Natural killer cell (primary cell): ENCODE results near the gene TMED1. TPM values are rescaled to one million over a fixed set of nuclear protein-coding genes. Genes with fewer than 3 reads are reported as not detected.

ENCODE experiments used
- ATAC-seq, 3 donors: fragments of 150-1000 bp in 2 of 3; fragments of 200-7000 bp in 1 of 3; cut with Tn5 transposase; 1 replicate in 1 of 3; 2 replicates in 2 of 3; pipeline ENCODE4 v1.10.0; 2021; ENCODE audit warnings: mild to moderate bottlenecking in 2 of 3, moderate library complexity in 2 of 3
- DNase-seq, 2 donors: peaks; one replicate each; pipeline versions ENCODE4 v3.0.0 to v3.0.0-alpha.2; 2013 to 2021; ENCODE audit warnings: mixed read lengths in 1 of 2
- H3K27ac ChIP-seq: one replicate; pipeline ENCODE4 v1.5.1; 2013; ENCODE audit warnings: mild to moderate bottlenecking, low read length
- H3K27me3 ChIP-seq: one replicate; pipeline ENCODE4 v1.6.1; 2013; ENCODE audit warnings: low read length; ENCODE audit not compliant: control insufficient read depth, insufficient read depth
- H3K36me3 ChIP-seq: one replicate; pipeline ENCODE4 v1.6.1; 2013; ENCODE audit warnings: low read length; ENCODE audit not compliant: control insufficient read depth, insufficient read depth
- H3K4me1 ChIP-seq: one replicate; pipeline ENCODE4 v1.6.1; 2013; ENCODE audit warnings: low read length; ENCODE audit not compliant: control insufficient read depth, insufficient read depth
- H3K4me3 ChIP-seq: one replicate; pipeline ENCODE4 v1.5.1; 2013; ENCODE audit warnings: low read length
- H3K9me3 ChIP-seq: one replicate; pipeline ENCODE4 v1.6.1; 2013; ENCODE audit warnings: low read length; ENCODE audit not compliant: control insufficient read depth, insufficient read depth
- H3K27ac Mint-ChIP-seq, 2 donors: one replicate each; pipeline ENCODE4 v1.8.0; 2022; ENCODE audit warnings: mild to moderate bottlenecking in 2 of 2, mixed read lengths in 2 of 2, moderate library complexity in 1 of 2
- H3K27me3 Mint-ChIP-seq, 2 donors: one replicate each; pipeline ENCODE4 v1.8.0; 2022; ENCODE audit warnings: low read depth in 2 of 2, mixed read lengths in 2 of 2
- H3K36me3 Mint-ChIP-seq: one replicate; pipeline ENCODE4 v1.8.0; 2022; ENCODE audit warnings: mixed read lengths
- H3K4me1 Mint-ChIP-seq, 2 donors: one replicate each; pipeline ENCODE4 v1.8.0; 2022; ENCODE audit warnings: mixed read lengths in 2 of 2
- H3K4me3 Mint-ChIP-seq: one replicate; pipeline ENCODE4 v1.8.0; 2022; ENCODE audit warnings: mild to moderate bottlenecking, moderate library complexity, mixed read lengths
- H3K9me3 Mint-ChIP-seq, 2 donors: one replicate each; pipeline ENCODE4 v1.8.0; 2022; ENCODE audit warnings: mixed read lengths in 2 of 2
- WGBS: methylation state at CpG from one replicate; pipeline ENCODE4 v1.1.7; 2013; ENCODE audit warnings: missing lambda C conversion rate; ENCODE audit not compliant: insufficient coverage; 5-methylcytosine and 5-hydroxymethylcytosine counted together
- intact Hi-C: fragments of 100-400 bp; cut with micrococcal nuclease; formaldehyde crosslinking; loops from one replicate; pipeline ENCODE4 v1.14.2; 2022
- total RNA-seq, 4 donors: library from RNA; stranded (reverse); fragments of 120-200 nt in 1 of 4; gene quantifications; one replicate each; pipeline versions ENCODE4 v1.2.3 to v1.2.4, GENCODE V29; 2013 to 2022
- TF ChIP-seq, protein P1 (sequence below): fragments of 200-600 bp; IDR thresholded peaks from one replicate; pipeline ENCODE4 v1.8.0; 2022; ENCODE audit warnings: antibody characterized with exemption

The TMED1 gene
- total RNA-seq, 3 donors from 2014 or later (not counting 1 experiment from before 2014, with no cell fraction given), result 20.5 to 27.8 (median 27.4) TPM

- H3K27me3 Mint-ChIP-seq, result no peaks in the 10 kb centered on the region
- DNase-seq (no peak), ATAC-seq (no peak)
- WGBS, result 98% methylated on average over 12 of the region's 12 CpGs
- TF ChIP-seq, protein P1, sequence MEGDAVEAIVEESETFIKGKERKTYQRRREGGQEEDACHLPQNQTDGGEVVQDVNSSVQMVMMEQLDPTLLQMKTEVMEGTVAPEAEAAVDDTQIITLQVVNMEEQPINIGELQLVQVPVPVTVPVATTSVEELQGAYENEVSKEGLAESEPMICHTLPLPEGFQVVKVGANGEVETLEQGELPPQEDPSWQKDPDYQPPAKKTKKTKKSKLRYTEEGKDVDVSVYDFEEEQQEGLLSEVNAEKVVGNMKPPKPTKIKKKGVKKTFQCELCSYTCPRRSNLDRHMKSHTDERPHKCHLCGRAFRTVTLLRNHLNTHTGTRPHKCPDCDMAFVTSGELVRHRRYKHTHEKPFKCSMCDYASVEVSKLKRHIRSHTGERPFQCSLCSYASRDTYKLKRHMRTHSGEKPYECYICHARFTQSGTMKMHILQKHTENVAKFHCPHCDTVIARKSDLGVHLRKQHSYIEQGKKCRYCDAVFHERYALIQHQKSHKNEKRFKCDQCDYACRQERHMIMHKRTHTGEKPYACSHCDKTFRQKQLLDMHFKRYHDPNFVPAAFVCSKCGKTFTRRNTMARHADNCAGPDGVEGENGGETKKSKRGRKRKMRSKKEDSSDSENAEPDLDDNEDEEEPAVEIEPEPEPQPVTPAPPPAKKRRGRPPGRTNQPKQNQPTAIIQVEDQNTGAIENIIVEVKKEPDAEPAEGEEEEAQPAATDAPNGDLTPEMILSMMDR, result no peak
- H3K9me3 Mint-ChIP-seq, result no peaks in the 10 kb centered on the region
- Histone ChIP-seq H3K27me3 (no peaks in the 10 kb centered on the region), H3K4me1 (peaks cover 22% of the 10 kb centered on the region), H3K27ac (no peak overlapping the region), H3K36me3 (peaks cover 64% of the 10 kb centered on the region), H3K4me3 (no peak overlapping the region), H3K9me3 (no peaks in the 10 kb centered on the region)
- H3K36me3 Mint-ChIP-seq, result no peaks in the 10 kb centered on the region
- no peak overlapping the region for H3K4me3 Mint-ChIP-seq
- peaks cover 9 to 22% of the 10 kb centered on the region in 2 donors for H3K4me1 Mint-ChIP-seq
- peak overlapping the region in 1 of 2 donors; percentile 45 for H3K27ac Mint-ChIP-seq
- intact Hi-C loops, result no loop called here
These were observed 12.3 kb downstream of the TMED1 start for GRCh38 chr19:10823690-10824089.

DNA sequence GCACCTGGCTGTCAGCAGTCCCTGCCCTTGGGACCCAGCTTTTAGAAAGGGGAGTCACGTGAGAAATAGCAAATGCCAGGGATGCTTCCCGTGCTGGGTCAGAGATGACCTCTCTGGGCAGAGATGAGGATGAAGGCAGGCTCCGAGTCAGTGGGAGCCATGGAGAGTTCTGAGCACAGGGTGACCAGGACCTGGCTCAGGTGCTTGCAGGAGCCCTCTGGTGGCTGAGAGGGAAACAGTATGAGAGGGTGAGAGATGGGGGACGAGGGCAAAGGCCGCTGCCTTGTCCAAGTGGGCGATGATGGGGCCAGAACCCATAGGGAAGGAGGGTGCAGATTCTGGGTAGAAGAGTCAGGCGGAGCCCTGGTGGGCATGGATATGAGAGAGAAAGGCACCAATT is 15.8 kb downstream of the TMED1 start:
- intact Hi-C loops, result no loop called here
- ATAC-seq, result peak in 2 of 3 donors; percentile 23 to 32

DNA sequence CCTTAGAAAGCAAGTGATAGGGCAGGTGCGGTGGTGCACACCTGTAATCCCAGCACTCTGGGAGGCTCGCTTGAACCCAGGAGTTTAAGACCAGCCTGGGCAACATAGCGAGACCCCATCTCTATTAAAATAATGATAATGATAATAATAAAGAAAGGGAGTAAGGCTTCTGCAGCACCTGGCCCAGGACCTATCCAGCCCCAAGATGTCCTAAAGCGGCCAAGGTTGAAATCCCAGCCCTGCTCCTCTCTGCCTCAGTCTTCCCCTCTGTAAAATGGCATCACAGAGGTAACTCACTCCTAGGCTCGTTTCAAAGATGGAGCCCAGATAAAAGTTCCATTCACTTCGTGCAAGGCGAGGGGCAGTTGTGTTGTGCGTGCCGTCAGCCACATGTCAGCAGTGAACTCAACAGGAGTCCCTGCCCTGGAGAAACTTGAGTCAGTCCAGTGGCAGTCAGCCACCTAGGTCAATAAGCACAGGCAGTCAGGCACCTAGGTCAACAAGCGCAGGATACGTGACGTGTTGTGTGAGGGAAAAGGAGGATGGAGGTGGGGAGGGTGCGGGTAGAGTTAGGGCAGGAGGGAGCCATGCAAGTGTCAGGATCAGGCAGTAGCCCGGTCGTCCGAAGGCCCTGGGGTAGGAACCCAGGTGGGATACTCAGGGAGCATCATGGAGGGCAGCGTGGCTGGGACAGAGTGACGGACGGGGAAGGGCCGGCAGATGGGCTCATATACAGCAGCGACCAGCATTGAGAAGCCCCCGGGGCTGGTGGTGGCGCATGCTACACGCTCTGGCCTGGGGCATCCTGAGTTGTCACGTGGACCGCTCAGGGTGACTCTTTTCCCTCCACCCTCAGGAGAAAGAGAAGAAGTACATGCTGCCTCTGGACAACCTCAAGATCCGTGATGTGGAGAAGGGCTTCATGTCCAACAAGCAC is 16.6 kb downstream of the TMED1 start:
- 97% methylated on average over 26 of the region's 27 CpGs for WGBS
- no peaks in the 10 kb centered on the region for H3K27me3 ChIP-seq
- Mint-ChIP-seq H3K4me1 (peaks cover 19 to 52% of the 10 kb centered on the region in 2 donors), H3K36me3 (no peaks in the 10 kb centered on the region), H3K9me3 (no peaks in the 10 kb centered on the region), H3K27ac (peak overlapping the region; percentile 69 to 73), H3K4me3 (no peak overlapping the region), H3K27me3 (no peaks in the 10 kb centered on the region)
- H3K9me3 ChIP-seq, result no peaks in the 10 kb centered on the region
- H3K4me3 ChIP-seq, result no peak overlapping the region
- intact Hi-C loops, result no loop called here
- no peak overlapping the region for H3K27ac ChIP-seq
- peaks cover 61% of the 10 kb centered on the region for H3K36me3 ChIP-seq
- ATAC-seq (no peak), DNase-seq (no peak)
- peaks cover 40% of the 10 kb centered on the region for H3K4me1 ChIP-seq
- TF ChIP-seq, protein P1, result no peak

More for the DNA sequence above, 15.8 kb downstream of the TMED1 start:
- Mint-ChIP-seq H3K9me3 (no peaks in the 10 kb centered on the region), H3K4me1 (peaks cover 12 to 45% of the 10 kb centered on the region in 2 donors), H3K27ac (peak overlapping the region; percentile 69 to 73), H3K27me3 (no peaks in the 10 kb centered on the region), H3K36me3 (no peaks in the 10 kb centered on the region), H3K4me3 (no peak overlapping the region)
- WGBS, result 95% methylated on average over 7 of the region's 7 CpGs
- Histone ChIP-seq H3K27ac (no peak overlapping the region), H3K36me3 (peaks cover 61% of the 10 kb centered on the region), H3K4me1 (peaks cover 32% of the 10 kb centered on the region), H3K4me3 (no peak overlapping the region), H3K9me3 (no peaks in the 10 kb centered on the region), H3K27me3 (no peaks in the 10 kb centered on the region)
- TF ChIP-seq, protein P1, result no peak
- DNase-seq, result peak in 1 of 2 donors; percentile 34
